HepG2 (cell line): ENCODE measurements around the gene NRP1. TPM values are rescaled to one million over a fixed set of nuclear protein-coding genes. Genes with fewer than 3 reads are reported as not detected.

Experiments used
- CAMTA2 ChIP-seq: sonication (generic); formaldehyde crosslinking; IDR thresholded peaks from 2 replicates; pipeline ENCODE4 v1.4.0; 2020; ENCODE audit warnings: mild to moderate bottlenecking, missing genetic modification reagents, borderline replicate concordance
- ETV5 ChIP-seq: IDR thresholded peaks from 2 replicates; pipeline ENCODE4 v1.6.1; 2018; ENCODE audit warnings: missing biosample characterization, missing genetic modification reagents, inconsistent platforms, borderline replicate concordance
- FOSL2 ChIP-seq: sonication (generic); formaldehyde crosslinking; IDR thresholded peaks from 2 replicates; pipeline ENCODE4 v1.4.0; 2020; ENCODE audit warnings: missing genetic modification reagents
- FOXC1 ChIP-seq: sonication (generic); formaldehyde crosslinking; IDR thresholded peaks from 2 replicates; pipeline ENCODE4 v1.8.0; 2022; ENCODE audit warnings: mild to moderate bottlenecking, missing genetic modification reagents, borderline replicate concordance
- GLI4 ChIP-seq: sonication (generic); formaldehyde crosslinking; IDR thresholded peaks from 2 replicates; pipeline ENCODE4 v1.5.1; 2020; ENCODE audit warnings: missing genetic modification reagents, mild to moderate bottlenecking, moderate library complexity, borderline replicate concordance
- MAZ ChIP-seq, 2 experiments: sonication (generic) in 1 of 2; formaldehyde crosslinking in 1 of 2; IDR thresholded peaks; 2 replicates each; pipeline versions ENCODE4 v1.5.0 to v1.6.1; 2012 to 2020; ENCODE audit warnings: low read depth in 2 of 2, mild to moderate bottlenecking in 2 of 2, borderline replicate concordance in 1 of 2, improper control_type of control experiment in 1 of 2, low read length in 1 of 2, missing genetic modification reagents in 1 of 2, moderate library complexity in 1 of 2
- MEF2D ChIP-seq: sonication (generic); formaldehyde crosslinking; IDR thresholded peaks from 2 replicates; pipeline ENCODE4 v1.5.1; 2020; ENCODE audit warnings: mild to moderate bottlenecking, missing genetic modification reagents
- NR2C2 ChIP-seq: sonication (generic); formaldehyde crosslinking; IDR thresholded peaks from 2 replicates; pipeline ENCODE4 v1.4.0; 2020; ENCODE audit warnings: missing genetic modification reagents, mild to moderate bottlenecking, moderate library complexity, borderline replicate concordance
- NRL ChIP-seq: sonication (generic); formaldehyde crosslinking; IDR thresholded peaks from 2 replicates; pipeline ENCODE4 v1.5.0; 2020; ENCODE audit warnings: missing genetic modification reagents, mild to moderate bottlenecking, moderate library complexity, borderline replicate concordance
- POLR2AphosphoS5 ChIP-seq: IDR thresholded peaks from 2 replicates; pipeline ENCODE4 v1.6.1; 2012; ENCODE audit warnings: low read depth, low read length
- SALL2 ChIP-seq: sonication (generic); formaldehyde crosslinking; IDR thresholded peaks from 2 replicates; pipeline ENCODE4 v1.8.1; 2023; ENCODE audit warnings: mild to moderate bottlenecking, missing genetic modification reagents, inconsistent platforms
- SNAI1 ChIP-seq: sonication (generic); formaldehyde crosslinking; IDR thresholded peaks from 2 replicates; pipeline ENCODE4 v1.5.0; 2020; ENCODE audit warnings: mild to moderate bottlenecking, missing genetic modification reagents, borderline replicate concordance
- TAF15 ChIP-seq: fragments of 200-400 bp; formaldehyde crosslinking; IDR thresholded peaks from one replicate; pipeline ENCODE4 v1.6.1; 2018; ENCODE audit warnings: mild to moderate bottlenecking, low read depth, low read length; ENCODE audit not compliant: poor library complexity, severe bottlenecking
- U2AF2 ChIP-seq: fragments of 200-400 bp; formaldehyde crosslinking; IDR thresholded peaks from 2 replicates; pipeline ENCODE4 v1.6.1; 2017; ENCODE audit warnings: low read depth, mild to moderate bottlenecking, low read length
- ZBTB20 ChIP-seq: sonication (generic); formaldehyde crosslinking; IDR thresholded peaks from 2 replicates; pipeline ENCODE4 v1.8.1; 2023; ENCODE audit warnings: missing genetic modification reagents, low read depth, mild to moderate bottlenecking, borderline replicate concordance
- ZKSCAN5 ChIP-seq: sonication (generic); formaldehyde crosslinking; IDR thresholded peaks from 2 replicates; pipeline ENCODE4 v1.5.1; 2020; ENCODE audit warnings: mild to moderate bottlenecking, missing genetic modification reagents
- ZNF20 ChIP-seq: sonication (generic); formaldehyde crosslinking; IDR thresholded peaks from 2 replicates; pipeline ENCODE4 v1.4.0; 2020; ENCODE audit warnings: mild to moderate bottlenecking, moderate library complexity, missing genetic modification reagents
- ZNF558 ChIP-seq: sonication (generic); formaldehyde crosslinking; IDR thresholded peaks from 2 replicates; pipeline ENCODE4 v1.9.0; 2022; ENCODE audit warnings: mild to moderate bottlenecking, missing genetic modification reagents, borderline replicate concordance
- ZNF564 ChIP-seq: sonication (generic); formaldehyde crosslinking; IDR thresholded peaks from 2 replicates; pipeline ENCODE4 v1.8.1; 2023; ENCODE audit warnings: mild to moderate bottlenecking, missing genetic modification reagents
- ZNF567 ChIP-seq: sonication (generic); formaldehyde crosslinking; IDR thresholded peaks from 2 replicates; pipeline ENCODE4 v1.8.1; 2023; ENCODE audit warnings: mild to moderate bottlenecking, missing genetic modification reagents, borderline replicate concordance
- ZNF616 ChIP-seq: sonication (generic); formaldehyde crosslinking; IDR thresholded peaks from 2 replicates; pipeline ENCODE4 v1.5.0; 2020; ENCODE audit warnings: low read depth, mild to moderate bottlenecking, missing genetic modification reagents
- ZNF792 ChIP-seq: IDR thresholded peaks from 2 replicates; pipeline ENCODE4 v1.6.1; 2016
- polyA plus RNA-seq, 8 experiments: library from polyadenylated mRNA; depleted of rRNA in 3 of 8; stranded (reverse) in 7 of 8; unstranded in 1 of 8; fragments of >200 nt; fragmentation: Illumina TruSeq in 4 of 8; extraction: Trizol in 4 of 8; gene quantifications; 2 replicates each; pipeline versions ENCODE4 v1.2.1 to v1.2.3, GENCODE V29; 2011 to 2016; ENCODE audit warnings: low read depth in 4 of 8, missing spikeins in 1 of 8, mixed read lengths in 1 of 8; ENCODE audit not compliant: insufficient read depth in 1 of 8
- total RNA-seq, 5 experiments: library from RNA; depleted of rRNA; stranded (reverse); fragments of >200 nt; fragmentation: Illumina TruSeq; extraction: Trizol; gene quantifications; 2 replicates each; pipeline ENCODE4 v1.2.3, GENCODE V29; 2016; ENCODE audit warnings: low read depth in 1 of 5
- TF ChIP-seq, protein P1 (sequence below): IDR thresholded peaks from 2 replicates; pipeline ENCODE4 v1.6.1; 2012; ENCODE audit warnings: low read depth, low read length, improper control_type of control experiment
- TF ChIP-seq, protein P2 (sequence below): sonication (generic); formaldehyde crosslinking; IDR thresholded peaks from 2 replicates; pipeline ENCODE4 v1.4.0; 2020; ENCODE audit warnings: missing genetic modification reagents
- TF ChIP-seq, protein P3 (sequence below), 2 experiments: fragments of 450-650 bp in 1 of 2; sonication (generic) in 1 of 2; formaldehyde crosslinking; IDR thresholded peaks; 2 replicates each; pipeline versions ENCODE4 v1.5.0 to v1.8.0; 2020 to 2022; ENCODE audit warnings: mild to moderate bottlenecking in 1 of 2, missing genetic modification reagents in 1 of 2
- TF ChIP-seq, protein P4 (sequence below): sonication (generic); formaldehyde crosslinking; conservative IDR thresholded peaks from 2 replicates; pipeline ENCODE4 v1.8.0; 2022; ENCODE audit warnings: low read depth, missing genetic modification reagents

NRP1 gene
- total and polyA plus RNA-seq, 2 of the 13 experiments (the other 11 are each of a cell fraction or from before 2014, with no cell fraction given): 5.3 to 5.8 TPM

DNA sequence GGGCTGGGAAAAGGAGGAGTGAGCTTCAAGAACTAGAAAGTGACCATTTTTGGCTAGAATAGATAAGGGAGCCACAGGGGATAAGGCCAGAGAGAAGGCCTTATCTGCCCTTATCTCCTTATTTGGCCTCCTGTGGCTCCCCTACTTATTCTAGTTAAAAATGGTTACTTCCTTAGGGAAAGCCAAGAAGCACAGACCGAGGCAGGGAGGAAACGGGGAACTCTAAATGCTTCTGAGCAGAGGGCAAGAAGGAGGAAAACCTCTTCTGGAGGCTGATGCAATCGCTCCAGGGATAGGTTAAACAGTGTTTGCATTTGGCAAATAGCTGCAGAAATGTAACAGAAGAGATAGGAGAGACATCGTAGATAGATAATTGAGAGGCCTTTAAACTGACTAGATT is 18.6 kb downstream of the NRP1 start (continued):
- TF ChIP-seq ZNF616 (CRISPR knock-in tag) (no peak), ZNF567 (CRISPR knock-in tag) (no peak), MEF2D (CRISPR knock-in tag) (no peak), ZNF792 (CRISPR knock-in tag) (no peak), MAZ (IDR thresholded peaks at IDR 0.05; ENCODE audit: borderline replicate concordance, low read depth, low read length) (no peak), MAZ (CRISPR knock-in tag; IDR thresholded peaks at IDR 0.05; ENCODE audit: low read depth) (no peak), SNAI1 (CRISPR knock-in tag) (no peak), ZKSCAN5 (no peak), SALL2 (CRISPR knock-in tag) (no peak), GLI4 (no peak), FOSL2 (CRISPR knock-in tag) (no peak; the same call in 1 of the 2 replicates), FOXC1 (CRISPR knock-in tag) (no peak), NRL (CRISPR knock-in tag) (no peak), TAF15 (no peak), ZNF564 (CRISPR knock-in tag) (no peak), ZNF20 (CRISPR knock-in tag) (no peak), ETV5 (CRISPR knock-in tag) (no peak), CAMTA2 (CRISPR knock-in tag) (no peak), ZNF558 (CRISPR knock-in tag) (no peak), NR2C2 (CRISPR knock-in tag) (no peak), ZBTB20 (CRISPR knock-in tag) (no peak), POLR2AphosphoS5 (no peak), U2AF2 (no peak)
- TF ChIP-seq, protein P1, sequence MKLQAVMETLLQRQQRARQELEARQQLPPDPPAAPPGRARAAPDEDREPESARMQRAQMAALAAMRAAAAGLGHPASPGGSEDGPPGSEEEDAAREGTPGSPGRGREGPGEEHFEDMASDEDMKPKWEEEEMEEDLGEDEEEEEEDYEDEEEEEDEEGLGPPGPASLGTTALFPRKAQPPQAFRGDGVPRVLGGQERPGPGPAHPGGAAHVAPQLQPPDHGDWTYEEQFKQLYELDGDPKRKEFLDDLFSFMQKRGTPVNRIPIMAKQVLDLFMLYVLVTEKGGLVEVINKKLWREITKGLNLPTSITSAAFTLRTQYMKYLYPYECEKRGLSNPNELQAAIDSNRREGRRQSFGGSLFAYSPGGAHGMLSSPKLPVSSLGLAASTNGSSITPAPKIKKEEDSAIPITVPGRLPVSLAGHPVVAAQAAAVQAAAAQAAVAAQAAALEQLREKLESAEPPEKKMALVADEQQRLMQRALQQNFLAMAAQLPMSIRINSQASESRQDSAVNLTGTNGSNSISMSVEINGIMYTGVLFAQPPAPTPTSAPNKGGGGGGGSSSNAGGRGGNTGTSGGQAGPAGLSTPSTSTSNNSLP: no peak
- TF ChIP-seq, protein P2, sequence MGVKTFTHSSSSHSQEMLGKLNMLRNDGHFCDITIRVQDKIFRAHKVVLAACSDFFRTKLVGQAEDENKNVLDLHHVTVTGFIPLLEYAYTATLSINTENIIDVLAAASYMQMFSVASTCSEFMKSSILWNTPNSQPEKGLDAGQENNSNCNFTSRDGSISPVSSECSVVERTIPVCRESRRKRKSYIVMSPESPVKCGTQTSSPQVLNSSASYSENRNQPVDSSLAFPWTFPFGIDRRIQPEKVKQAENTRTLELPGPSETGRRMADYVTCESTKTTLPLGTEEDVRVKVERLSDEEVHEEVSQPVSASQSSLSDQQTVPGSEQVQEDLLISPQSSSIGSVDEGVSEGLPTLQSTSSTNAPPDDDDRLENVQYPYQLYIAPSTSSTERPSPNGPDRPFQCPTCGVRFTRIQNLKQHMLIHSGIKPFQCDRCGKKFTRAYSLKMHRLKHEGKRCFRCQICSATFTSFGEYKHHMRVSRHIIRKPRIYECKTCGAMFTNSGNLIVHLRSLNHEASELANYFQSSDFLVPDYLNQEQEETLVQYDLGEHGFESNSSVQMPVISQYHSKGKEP (CRISPR knock-in tag): no peak
- TF ChIP-seq, protein P3, sequence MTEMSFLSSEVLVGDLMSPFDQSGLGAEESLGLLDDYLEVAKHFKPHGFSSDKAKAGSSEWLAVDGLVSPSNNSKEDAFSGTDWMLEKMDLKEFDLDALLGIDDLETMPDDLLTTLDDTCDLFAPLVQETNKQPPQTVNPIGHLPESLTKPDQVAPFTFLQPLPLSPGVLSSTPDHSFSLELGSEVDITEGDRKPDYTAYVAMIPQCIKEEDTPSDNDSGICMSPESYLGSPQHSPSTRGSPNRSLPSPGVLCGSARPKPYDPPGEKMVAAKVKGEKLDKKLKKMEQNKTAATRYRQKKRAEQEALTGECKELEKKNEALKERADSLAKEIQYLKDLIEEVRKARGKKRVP (CRISPR knock-in tag; IDR thresholded peaks at IDR 0.05): peak; percentile 48 to 96; a peak in 3 of 4 replicates
- TF ChIP-seq, protein P4, sequence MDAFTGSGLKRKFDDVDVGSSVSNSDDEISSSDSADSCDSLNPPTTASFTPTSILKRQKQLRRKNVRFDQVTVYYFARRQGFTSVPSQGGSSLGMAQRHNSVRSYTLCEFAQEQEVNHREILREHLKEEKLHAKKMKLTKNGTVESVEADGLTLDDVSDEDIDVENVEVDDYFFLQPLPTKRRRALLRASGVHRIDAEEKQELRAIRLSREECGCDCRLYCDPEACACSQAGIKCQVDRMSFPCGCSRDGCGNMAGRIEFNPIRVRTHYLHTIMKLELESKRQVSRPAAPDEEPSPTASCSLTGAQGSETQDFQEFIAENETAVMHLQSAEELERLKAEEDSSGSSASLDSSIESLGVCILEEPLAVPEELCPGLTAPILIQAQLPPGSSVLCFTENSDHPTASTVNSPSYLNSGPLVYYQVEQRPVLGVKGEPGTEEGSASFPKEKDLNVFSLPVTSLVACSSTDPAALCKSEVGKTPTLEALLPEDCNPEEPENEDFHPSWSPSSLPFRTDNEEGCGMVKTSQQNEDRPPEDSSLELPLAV (CRISPR knock-in tag): no peak
